C4-2B (cell line): ENCODE data around the gene CORO1A.
"Not testable (repeated sequence)": the region's sequence is repeated elsewhere in the genome, so short reads cannot be mapped to it uniquely, and the experiment has no call there.

Experiments
- CTCF ChIP-seq: fragments of 450-650 bp; conservative IDR thresholded peaks from 2 replicates; pipeline ENCODE4 v1.5.1; 2017; ENCODE audit warnings: mild to moderate bottlenecking
- ZFX ChIP-seq: fragments of 450-650 bp; IDR thresholded peaks from 2 replicates; pipeline ENCODE4 v1.6.1; 2017

GRCh38 chr16:30205541-30206236, 22.3 kb downstream of the CORO1A start:
- TF ChIP-seq CTCF, ZFX: not testable (repeated sequence)
